ENCODE data around the gene TENM4.

Gene TENM4

DNA sequence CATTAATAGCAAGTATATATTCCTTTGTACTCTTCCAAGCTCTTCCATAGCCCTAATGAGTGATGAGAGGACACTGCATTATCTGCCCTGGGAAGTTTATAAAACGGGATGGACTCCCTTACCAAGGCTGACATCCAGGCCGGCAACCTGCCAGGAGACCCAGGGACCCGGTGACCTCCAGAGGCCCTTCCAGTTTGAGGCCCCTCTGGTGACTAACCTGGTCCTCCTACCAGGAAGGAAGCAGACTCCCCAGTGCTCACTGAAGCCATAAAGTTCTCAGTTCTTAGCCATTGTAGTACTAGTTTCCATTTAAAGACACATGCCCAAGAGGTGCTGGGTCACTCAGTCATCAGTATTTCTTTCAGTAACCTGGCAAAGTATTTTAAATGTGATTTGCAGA lies 345.4 kb downstream of the TENM4 start:
- H3K27me3 ChIP-seq (ENCODE audit: control insufficient read depth, low read length): no peaks in the 10 kb centered on the region
- no peak overlapping the region for H3K27ac ChIP-seq (ENCODE audit: low read depth, low read length)
- H3K36me3 ChIP-seq (ENCODE audit: control insufficient read depth, low read length): no peaks in the 10 kb centered on the region
- H4K20me1 ChIP-seq (ENCODE audit: control insufficient read depth, insufficient read depth, low read depth, low read length): no peaks in the 10 kb centered on the region
- TF ChIP-seq, protein P1, sequence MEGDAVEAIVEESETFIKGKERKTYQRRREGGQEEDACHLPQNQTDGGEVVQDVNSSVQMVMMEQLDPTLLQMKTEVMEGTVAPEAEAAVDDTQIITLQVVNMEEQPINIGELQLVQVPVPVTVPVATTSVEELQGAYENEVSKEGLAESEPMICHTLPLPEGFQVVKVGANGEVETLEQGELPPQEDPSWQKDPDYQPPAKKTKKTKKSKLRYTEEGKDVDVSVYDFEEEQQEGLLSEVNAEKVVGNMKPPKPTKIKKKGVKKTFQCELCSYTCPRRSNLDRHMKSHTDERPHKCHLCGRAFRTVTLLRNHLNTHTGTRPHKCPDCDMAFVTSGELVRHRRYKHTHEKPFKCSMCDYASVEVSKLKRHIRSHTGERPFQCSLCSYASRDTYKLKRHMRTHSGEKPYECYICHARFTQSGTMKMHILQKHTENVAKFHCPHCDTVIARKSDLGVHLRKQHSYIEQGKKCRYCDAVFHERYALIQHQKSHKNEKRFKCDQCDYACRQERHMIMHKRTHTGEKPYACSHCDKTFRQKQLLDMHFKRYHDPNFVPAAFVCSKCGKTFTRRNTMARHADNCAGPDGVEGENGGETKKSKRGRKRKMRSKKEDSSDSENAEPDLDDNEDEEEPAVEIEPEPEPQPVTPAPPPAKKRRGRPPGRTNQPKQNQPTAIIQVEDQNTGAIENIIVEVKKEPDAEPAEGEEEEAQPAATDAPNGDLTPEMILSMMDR (IDR thresholded peaks at IDR 0.05; ENCODE audit: low read depth, low read length, poor library complexity, severe bottlenecking): no peak
- TF ChIP-seq EZH2phosphoT487 (IDR thresholded peaks at IDR 0.05; ENCODE audit: borderline replicate concordance, low read length): no peak
- H3K9me3 ChIP-seq (ENCODE audit: control insufficient read depth, insufficient read depth, low read length): no peaks in the 10 kb centered on the region
- H3K9me2 ChIP-seq (replicated peaks; ENCODE audit: control insufficient read depth, low read length): no peaks in the 10 kb centered on the region
- no peaks in the 10 kb centered on the region for H3K4me1 ChIP-seq (ENCODE audit: control insufficient read depth, low read length)
- no peak overlapping the region for H3K4me3 ChIP-seq (ENCODE audit: low read length)
- no peaks in the 10 kb centered on the region for H3F3A ChIP-seq (ENCODE audit: control insufficient read depth, insufficient read depth)
- no peak overlapping the region for H3K4me2 ChIP-seq (ENCODE audit: low read length)
- H3K79me2 ChIP-seq (ENCODE audit: control insufficient read depth, low read length): no peaks in the 10 kb centered on the region

DNA sequence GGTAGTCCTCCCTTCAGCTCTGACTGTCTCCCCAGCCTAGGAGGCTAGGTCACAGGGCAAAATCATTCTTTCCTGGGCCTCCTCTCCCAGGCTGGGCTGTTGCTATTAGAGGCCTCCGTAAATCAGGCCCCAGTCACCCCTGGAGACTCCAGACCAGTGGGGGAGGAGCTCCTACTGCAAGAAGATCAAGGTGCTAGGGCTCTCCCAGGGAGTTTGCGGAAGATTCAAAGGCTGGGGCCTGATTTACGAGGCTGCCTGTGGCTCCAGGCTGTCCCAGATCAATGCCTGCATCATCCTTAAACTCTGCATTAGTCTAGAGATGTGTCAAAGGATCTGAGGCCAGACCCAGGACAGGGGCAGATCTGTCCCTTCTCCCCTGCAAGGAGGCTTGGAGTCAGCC lies 346.2 kb downstream of the TENM4 start:
- Histone ChIP-seq H3K9me3 (ENCODE audit: control insufficient read depth, insufficient read depth, low read length) (no peaks in the 10 kb centered on the region), H3K4me3 (ENCODE audit: low read length) (no peak overlapping the region), H3K4me1 (ENCODE audit: control insufficient read depth, low read length) (no peaks in the 10 kb centered on the region), H3K79me2 (ENCODE audit: control insufficient read depth, low read length) (no peaks in the 10 kb centered on the region), H3K27me3 (ENCODE audit: control insufficient read depth, low read length) (no peaks in the 10 kb centered on the region), H3F3A (ENCODE audit: control insufficient read depth, insufficient read depth) (no peaks in the 10 kb centered on the region), H3K4me2 (ENCODE audit: low read length) (no peak overlapping the region), H3K9me2 (replicated peaks; ENCODE audit: control insufficient read depth, low read length) (no peaks in the 10 kb centered on the region), H3K27ac (ENCODE audit: low read depth, low read length) (no peak overlapping the region), H3K36me3 (ENCODE audit: control insufficient read depth, low read length) (no peaks in the 10 kb centered on the region), H4K20me1 (ENCODE audit: control insufficient read depth, insufficient read depth, low read depth, low read length) (no peaks in the 10 kb centered on the region)
- no peak for TF ChIP-seq EZH2phosphoT487 (IDR thresholded peaks at IDR 0.05; ENCODE audit: borderline replicate concordance, low read length)
- TF ChIP-seq, protein P1 (IDR thresholded peaks at IDR 0.05; ENCODE audit: low read depth, low read length, poor library complexity, severe bottlenecking): no peak

DNA sequence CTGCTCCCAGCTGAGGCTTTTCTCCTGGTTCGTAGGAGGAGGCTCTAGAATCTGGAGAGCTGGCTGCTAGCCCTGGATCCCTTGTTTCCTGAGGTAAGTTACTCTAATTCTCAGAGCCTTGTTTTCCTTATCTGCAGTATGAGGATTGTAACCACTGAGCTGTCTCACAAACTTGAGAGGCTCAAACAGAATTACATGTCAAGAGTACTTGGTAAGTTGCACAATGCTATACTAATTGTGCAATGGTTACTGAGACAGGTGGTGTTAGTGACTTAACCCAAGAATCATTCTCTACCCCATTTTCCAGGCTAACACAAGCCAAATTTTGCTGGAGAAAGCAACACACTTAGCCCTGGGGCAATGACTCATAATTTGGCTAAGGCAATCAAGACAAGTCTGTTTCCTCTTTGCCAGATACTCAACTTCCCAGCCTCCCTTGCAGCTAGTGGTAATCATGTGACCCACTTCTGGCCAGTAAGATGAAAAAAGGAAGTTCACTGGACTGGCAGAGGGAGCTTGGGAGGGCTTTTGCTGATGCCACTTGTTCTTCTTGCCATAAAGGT lies 348.0 kb downstream of the TENM4 start:
- H3K27ac ChIP-seq (ENCODE audit: low read depth, low read length): no peak overlapping the region
- TF ChIP-seq EZH2phosphoT487 (IDR thresholded peaks at IDR 0.05; ENCODE audit: borderline replicate concordance, low read length): no peak
- TF ChIP-seq, protein P1 (IDR thresholded peaks at IDR 0.05; ENCODE audit: low read depth, low read length, poor library complexity, severe bottlenecking): no peak
- no peak overlapping the region for H3K4me3 ChIP-seq (ENCODE audit: low read length)
- H3K27me3 ChIP-seq (ENCODE audit: control insufficient read depth, low read length): no peaks in the 10 kb centered on the region
- H3K9me3 ChIP-seq (ENCODE audit: control insufficient read depth, insufficient read depth, low read length): no peaks in the 10 kb centered on the region
- H3K4me1 ChIP-seq (ENCODE audit: control insufficient read depth, low read length): no peaks in the 10 kb centered on the region
- H3K79me2 ChIP-seq (ENCODE audit: control insufficient read depth, low read length): no peaks in the 10 kb centered on the region
- H3F3A ChIP-seq (ENCODE audit: control insufficient read depth, insufficient read depth): no peaks in the 10 kb centered on the region
- H3K4me2 ChIP-seq (ENCODE audit: low read length): no peak overlapping the region
- no peaks in the 10 kb centered on the region for H3K9me2 ChIP-seq (replicated peaks; ENCODE audit: control insufficient read depth, low read length)
- H4K20me1 ChIP-seq (ENCODE audit: control insufficient read depth, insufficient read depth, low read depth, low read length): no peaks in the 10 kb centered on the region
- H3K36me3 ChIP-seq (ENCODE audit: control insufficient read depth, low read length): no peaks in the 10 kb centered on the region

Data from DOHH2 (cell line).